ENCODE data around the gene HEY2.
A peak's percentile ranks its signal among the peaks of the same experiment; 100 is the strongest.
"Not testable (repeated sequence)": the region's sequence is repeated elsewhere in the genome, so short reads cannot be mapped to it uniquely, and the experiment has no call there.

The HEY2 gene

DNA sequence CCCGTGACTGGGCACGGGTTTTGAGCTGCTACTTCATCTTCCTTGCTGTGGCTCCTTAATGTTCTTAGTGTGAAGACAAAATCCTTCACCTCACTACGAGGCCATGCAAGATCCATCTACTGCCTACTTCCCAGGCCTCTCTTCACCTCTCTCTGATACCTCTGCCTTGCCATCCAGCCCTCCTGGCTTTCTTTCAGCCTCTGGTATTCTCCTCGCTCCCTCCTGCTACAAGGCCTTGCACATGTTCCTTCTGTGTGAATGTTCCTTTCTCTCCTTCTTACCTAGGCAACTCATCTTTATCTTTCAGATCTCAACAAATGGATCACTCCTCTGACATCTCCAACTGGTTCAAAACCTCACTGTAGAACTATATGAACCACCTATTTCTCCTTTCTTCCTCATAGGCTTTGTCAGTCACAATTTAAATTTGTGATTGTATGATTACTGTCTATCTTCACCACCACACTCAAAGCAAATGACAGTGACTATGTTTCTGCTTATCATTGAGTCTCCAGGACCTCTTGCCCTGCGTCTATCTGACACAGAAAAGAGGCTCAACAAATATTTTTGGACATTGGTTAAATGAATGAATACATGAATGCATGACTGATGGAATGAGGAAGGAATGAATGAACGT is 19.8 kb downstream of the HEY2 start:
- no peak for DNase-seq (ENCODE audit: low read depth in 2 of 2)

DNA sequence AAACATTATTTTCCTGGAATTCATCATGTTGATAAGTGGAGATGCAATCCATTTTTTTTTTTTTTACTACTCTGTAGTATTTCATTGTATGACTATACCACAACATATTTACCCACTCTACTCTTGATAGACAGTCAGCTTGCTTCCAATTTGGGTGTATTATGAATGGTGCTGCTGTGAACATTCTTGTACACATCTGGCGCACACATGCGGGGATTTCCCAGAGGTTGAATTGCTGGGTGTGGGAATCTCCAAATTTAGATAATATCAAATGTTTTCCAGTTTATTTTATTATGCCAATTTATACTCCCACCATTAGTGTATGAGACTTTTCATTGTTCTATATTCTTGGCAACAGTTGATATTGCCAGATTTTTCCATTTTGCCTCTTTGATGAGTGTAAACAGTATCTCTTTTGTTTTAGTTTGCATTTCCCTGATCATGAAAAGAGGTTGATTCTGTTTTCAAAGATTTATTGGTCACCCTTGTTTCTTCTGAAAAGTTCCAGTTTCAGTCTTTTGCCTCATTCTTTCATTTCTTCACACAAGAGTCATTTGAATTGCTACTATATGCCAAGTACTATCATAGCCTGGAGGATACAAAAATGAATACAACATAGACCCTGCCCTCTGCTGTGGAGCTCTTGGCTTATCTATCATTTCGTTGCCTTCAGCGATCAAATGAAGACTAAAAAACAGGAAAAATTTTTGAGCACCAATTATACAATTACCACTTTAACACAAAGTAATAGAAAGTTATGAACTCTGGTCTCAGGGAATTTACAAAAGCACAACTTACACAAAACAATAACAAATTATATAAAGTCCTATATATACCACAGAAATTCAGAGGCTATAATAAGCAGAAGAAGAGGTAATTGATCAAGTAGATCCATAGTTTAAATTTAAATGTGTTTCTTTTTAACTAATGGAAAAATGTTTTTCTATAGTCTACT is 24.2 kb downstream of the HEY2 start:
- DNase-seq (ENCODE audit: low read depth in 2 of 2) = no peak

GRCh38 chr6:125776107-125776826 is 26.8 kb downstream of the HEY2 start:
- DNase-seq (ENCODE audit: low read depth in 2 of 2) = not testable (repeated sequence)

DNA sequence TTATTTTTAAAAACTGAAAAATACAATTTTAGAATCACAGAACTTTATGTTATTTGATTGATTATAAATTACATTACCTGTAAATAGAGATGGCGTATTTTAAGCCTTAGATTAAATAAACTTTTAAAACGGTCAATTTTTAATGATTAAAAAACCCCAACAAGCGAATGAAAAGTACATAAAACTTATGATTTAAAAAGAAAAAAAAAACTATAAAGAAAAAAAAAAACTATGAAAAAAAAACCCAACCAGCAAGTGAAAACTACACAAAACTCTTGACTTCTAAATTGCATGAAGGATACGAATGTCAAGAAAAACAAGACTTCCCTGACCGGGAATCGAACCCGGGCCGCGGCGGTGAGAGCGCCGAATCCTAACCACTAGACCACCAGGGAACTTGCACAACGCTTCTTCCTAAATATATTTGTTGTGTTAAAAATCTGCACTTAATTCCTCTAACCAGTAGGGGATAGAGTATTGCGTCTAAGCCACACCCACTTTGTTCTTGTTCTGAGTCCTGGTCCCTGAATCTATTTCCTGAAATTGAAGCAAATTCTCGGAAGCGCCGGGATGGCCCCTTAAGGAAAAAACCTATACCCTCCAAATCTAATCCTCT is 30.6 kb downstream of the HEY2 start:
- DNase-seq (ENCODE audit: low read depth in 2 of 2) = peak; percentile 86 to 87

GRCh38 chr6:125780540-125781313 is 31.3 kb downstream of the HEY2 start:
- DNase-seq (ENCODE audit: low read depth in 2 of 2) = peak; percentile 71

DNA sequence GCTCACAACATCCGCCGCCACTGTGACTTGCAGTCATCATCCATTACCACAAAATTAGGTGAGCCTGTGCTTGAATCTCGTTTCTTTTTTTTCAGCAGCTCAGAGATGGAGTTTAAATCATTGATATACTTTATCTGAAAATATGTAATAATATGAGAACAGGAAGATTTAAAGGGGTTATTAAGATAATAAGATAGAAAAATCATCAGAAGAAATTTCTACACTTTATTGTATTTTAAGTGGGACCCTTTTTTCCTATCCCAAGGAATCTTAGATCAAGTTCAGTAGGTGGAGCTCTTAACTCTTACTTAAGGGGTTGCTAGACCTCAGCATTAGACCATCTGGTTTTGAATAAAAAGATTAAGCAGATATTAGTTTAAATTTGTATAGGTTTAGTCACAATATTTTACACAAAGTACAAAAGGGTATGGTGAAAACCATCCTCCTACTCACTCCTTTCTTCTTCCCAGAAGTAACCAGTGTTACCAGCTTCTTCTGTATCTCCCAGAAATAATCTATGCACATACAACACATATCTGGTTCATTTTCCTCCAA is 32.0 kb downstream of the HEY2 start:
- DNase-seq (ENCODE audit: low read depth in 2 of 2) = peak in 1 of 2 experiments; percentile 37

- peak in 1 of 2 experiments; percentile 47 for DNase-seq (ENCODE audit: low read depth in 2 of 2)
Measured at GRCh38 chr6:125784365-125784764, 34.9 kb downstream of the HEY2 start.

- no peak for DNase-seq (ENCODE audit: low read depth in 2 of 2)
Measured at GRCh38 chr6:125787791-125788190, 38.4 kb downstream of the HEY2 start.

- no peak for DNase-seq (ENCODE audit: low read depth in 2 of 2)
Measured at GRCh38 chr6:125789167-125789566, 39.7 kb downstream of the HEY2 start.

DNA sequence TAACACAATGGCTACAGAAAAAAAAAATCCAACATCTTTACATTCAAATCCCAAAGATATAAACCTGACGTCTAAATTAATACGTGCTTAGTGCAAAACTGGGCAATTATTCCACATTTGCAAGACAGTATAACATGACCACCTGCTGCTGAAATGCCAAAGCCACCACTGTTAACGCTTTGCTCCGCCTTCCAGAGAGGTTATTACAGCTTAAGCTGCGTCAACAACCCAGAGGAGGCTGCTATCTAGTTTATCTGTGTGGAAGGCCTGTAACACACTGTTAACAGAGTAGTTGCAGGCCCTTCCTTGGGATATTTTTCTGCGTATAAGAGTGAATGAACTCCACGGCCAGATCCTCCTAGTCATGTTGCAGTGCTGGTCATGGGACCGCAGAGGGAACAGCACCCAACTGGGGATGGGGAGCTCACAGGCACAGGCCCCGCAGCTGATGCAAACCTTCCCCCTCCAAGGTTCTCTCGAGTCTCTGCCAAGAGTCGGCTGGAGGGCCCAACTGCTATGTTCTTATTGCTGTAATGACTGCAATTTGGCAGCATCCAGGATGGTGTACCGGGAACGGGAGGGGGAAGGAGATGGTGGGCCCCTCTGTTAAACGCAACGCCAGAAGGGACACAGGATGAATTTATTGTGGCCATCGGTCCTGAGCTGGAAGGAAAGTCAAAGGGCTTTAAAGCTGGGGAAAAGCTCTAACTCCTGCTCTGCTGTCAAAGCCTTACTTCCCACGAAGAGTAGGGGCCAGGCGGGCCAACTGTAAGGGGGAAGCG is 40.3 kb downstream of the HEY2 start:
- DNase-seq (ENCODE audit: low read depth in 2 of 2) = no peak

GRCh38 chr6:125790358-125791150 is 41.1 kb downstream of the HEY2 start, which contains the start of gene NCOA7:
Gene NCOA7 (plus strand): TSS chr6:125790960. CDS start chr6:125815355, 24,395 bp downstream.
- peak in 1 of 2 experiments; percentile 35 for DNase-seq (ENCODE audit: low read depth in 2 of 2)

DNA sequence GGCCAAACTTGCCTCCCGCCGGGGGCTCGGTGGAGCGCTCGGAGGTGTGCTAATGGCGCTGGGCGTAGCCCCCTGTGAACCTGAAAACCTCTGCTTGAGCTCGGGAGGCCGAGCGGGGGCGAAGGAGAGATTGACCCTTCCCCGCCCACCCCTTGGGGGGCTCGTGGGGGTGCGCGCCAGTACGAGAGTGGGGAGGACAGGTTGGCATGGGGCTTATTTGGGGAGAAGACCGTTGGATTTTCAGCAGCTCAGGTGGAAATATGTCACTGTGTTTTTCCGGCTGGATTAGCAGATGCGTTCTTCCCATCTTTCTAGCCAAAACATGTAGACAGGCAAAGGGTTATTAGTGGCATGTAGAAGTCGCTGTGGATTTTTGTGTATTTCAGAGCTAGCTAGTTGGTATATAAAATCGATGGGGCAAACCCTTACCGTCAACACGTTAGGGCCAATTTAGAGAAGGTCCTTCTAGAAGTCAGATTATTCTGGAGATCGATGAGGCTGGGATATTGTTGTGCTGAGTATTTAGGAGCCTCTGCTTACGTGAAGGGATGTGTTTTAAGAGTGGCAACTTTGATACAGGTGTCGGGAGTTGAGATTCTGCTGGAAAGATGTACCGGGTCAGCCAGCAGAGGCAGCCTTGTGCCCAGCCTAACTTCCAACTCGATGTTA is 41.9 kb downstream of the HEY2 start:
- DNase-seq (ENCODE audit: low read depth in 2 of 2) = no peak

- no peak for DNase-seq (ENCODE audit: low read depth in 2 of 2)
Measured at GRCh38 chr6:125791820-125792165, 42.4 kb downstream of the HEY2 start.

DNA sequence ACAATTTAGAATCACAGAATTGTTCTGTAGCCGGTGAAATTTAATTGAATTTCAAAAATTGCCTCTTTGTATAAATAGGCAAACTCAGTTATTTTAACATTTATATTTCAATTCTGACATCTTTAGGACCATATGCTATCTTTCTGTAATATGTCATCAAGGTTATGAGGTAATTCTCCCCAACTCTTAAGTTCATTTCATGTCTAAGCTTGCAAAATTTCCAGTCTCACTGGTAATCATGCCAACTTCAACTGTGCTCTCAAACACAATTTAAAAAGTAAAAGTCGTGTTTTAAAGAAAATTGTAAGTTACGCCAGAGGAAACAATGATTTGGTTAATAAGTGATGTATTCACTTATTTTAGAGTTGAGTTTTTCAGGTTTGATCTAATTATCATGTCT is 42.7 kb downstream of the HEY2 start:
- DNase-seq (ENCODE audit: low read depth in 2 of 2) = no peak

DNA sequence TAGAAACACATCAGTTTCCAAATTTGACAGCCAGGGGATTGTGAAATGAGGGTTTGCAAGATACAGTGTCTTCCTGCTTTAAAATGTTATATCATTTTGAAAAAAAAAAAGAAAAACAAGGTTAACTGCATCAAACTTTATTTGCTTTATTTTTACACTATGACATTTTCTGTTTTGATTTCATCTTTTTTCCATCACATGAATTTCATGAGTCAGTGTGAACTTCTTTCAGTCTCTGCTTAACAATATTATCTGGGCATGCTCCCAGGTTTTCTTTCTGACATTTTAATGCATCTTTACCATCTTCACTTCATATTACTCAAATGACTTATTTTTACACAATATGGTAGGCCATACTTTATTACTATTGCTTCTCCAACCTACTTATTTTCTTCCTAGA is 43.2 kb downstream of the HEY2 start:
- no peak for DNase-seq (ENCODE audit: low read depth in 2 of 2)

- DNase-seq (ENCODE audit: low read depth in 2 of 2) = no peak
Measured at GRCh38 chr6:125793280-125793679, 43.8 kb downstream of the HEY2 start.

- no peak for DNase-seq (ENCODE audit: low read depth in 2 of 2)
Measured at GRCh38 chr6:125793863-125794262, 44.4 kb downstream of the HEY2 start.

DNA sequence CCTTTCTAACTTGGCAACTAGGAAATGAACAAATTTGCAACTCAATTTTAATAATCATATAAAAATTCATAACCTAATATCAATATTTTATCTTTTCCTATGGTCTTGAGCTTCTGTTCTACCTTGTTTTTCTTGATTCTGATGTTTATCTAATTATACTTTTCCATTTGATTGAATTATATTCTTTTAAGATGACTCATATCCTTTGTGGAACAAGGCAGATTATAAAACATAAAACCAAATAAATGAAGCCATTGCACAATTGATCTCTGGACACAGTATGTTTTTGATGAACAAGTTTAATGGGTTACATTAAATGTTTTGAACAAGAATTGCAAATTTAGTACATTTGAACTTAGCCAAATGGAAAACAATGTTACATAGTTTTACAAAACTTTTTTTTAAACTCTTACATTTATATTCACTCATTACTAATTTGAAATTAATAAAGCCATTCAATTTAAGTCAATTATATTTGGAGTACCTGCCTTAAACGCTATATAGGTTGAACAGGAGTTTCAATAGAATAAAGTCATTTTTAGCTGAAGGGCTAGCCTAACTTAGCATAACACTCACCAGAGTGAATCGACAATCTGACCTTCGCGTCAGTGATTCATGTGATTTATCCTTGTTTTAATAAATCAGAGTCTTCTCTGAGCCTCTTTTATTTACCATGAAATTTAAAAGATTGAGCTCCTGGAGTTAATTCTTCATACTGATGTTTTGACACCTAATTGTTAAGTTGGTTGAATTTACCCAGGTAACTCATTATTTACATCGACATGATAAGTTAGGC is 45.1 kb downstream of the HEY2 start:
- DNase-seq (ENCODE audit: low read depth in 2 of 2) = peak in 1 of 2 experiments; percentile 31

Measured in fibroblast of skin of left quadriceps (primary cell).